Measurements from ENCODE around the gene RHOC. TPM values are rescaled to one million over a fixed set of nuclear protein-coding genes. Genes with fewer than 3 reads are reported as not detected.

The RHOC gene
- total RNA-seq, 2 experiments from 2014 or later = 34.2 to 34.7 TPM

- Mint-ChIP-seq H3K27me3 (no peaks in the 10 kb centered on the region), H3K4me1 (ENCODE audit: low read depth) (peaks cover 3% of the 10 kb centered on the region), H3K9me3 (no peaks in the 10 kb centered on the region), H3K27ac (no peak overlapping the region), H3K36me3 (ENCODE audit: low read depth) (peaks cover 9% of the 10 kb centered on the region), H3K4me3 (no peak overlapping the region)
- intact Hi-C loops (cut with micrococcal nuclease) = no loop called here
- no peak for DNase-seq
- TF ChIP-seq CTCF (IDR thresholded peaks at IDR 0.05) = no peak
- no peak for ATAC-seq
- ChIA-PET POLR2A (interaction anchor here (1.2 to 1.8 kb wide), 2 partner anchors 11 to 14 kb away, joined by 3 to 4 read pairs; partner anchors contain the start of gene MOV10), CTCF (no interaction called here)
Measured at GRCh38 chr1:112685913-112686312, 21.0 kb downstream of the RHOC start.

- Mint-ChIP-seq H3K36me3 (ENCODE audit: low read depth) (peaks cover 25% of the 10 kb centered on the region), H3K27ac (no peak overlapping the region), H3K4me3 (no peak overlapping the region), H3K9me3 (no peaks in the 10 kb centered on the region), H3K27me3 (no peaks in the 10 kb centered on the region), H3K4me1 (ENCODE audit: low read depth) (peaks cover 41% of the 10 kb centered on the region)
- ChIA-PET POLR2A (no interaction called here), CTCF (no interaction called here)
- DNase-seq = no peak
- TF ChIP-seq CTCF (IDR thresholded peaks at IDR 0.05) = no peak
- intact Hi-C loops (cut with micrococcal nuclease) = no loop called here
- ATAC-seq = no peak
Measured at GRCh38 chr1:112678605-112679004, 28.3 kb downstream of the RHOC start.

GRCh38 chr1:112677501-112677900, 29.4 kb downstream of the RHOC start:
- Mint-ChIP-seq H3K9me3 (no peaks in the 10 kb centered on the region), H3K36me3 (ENCODE audit: low read depth) (peaks cover 30% of the 10 kb centered on the region), H3K27me3 (no peaks in the 10 kb centered on the region), H3K27ac (no peak overlapping the region), H3K4me1 (ENCODE audit: low read depth) (peaks cover 49% of the 10 kb centered on the region), H3K4me3 (no peak overlapping the region)
- DNase-seq = no peak
- no peak for TF ChIP-seq CTCF (IDR thresholded peaks at IDR 0.05)
- no peak for ATAC-seq
- intact Hi-C loops (cut with micrococcal nuclease) = no loop called here
- ChIA-PET POLR2A (no interaction called here), CTCF (no interaction called here)

GRCh38 chr1:112676543-112676942, 30.4 kb downstream of the RHOC start:
- ATAC-seq (no peak), DNase-seq (no peak)
- Mint-ChIP-seq H3K9me3 (no peaks in the 10 kb centered on the region), H3K4me1 (ENCODE audit: low read depth) (peaks cover 52% of the 10 kb centered on the region), H3K36me3 (ENCODE audit: low read depth) (peaks cover 34% of the 10 kb centered on the region), H3K27me3 (no peaks in the 10 kb centered on the region), H3K27ac (no peak overlapping the region), H3K4me3 (peak overlapping the region; percentile 78)
- intact Hi-C loops (cut with micrococcal nuclease) = no loop called here
- TF ChIP-seq CTCF (IDR thresholded peaks at IDR 0.05) = no peak
- ChIA-PET CTCF (interaction anchor here (1.5 to 4.3 kb wide), 3 partner anchors 28 to 210 kb away, joined by 5 to 19 read pairs (median 7); no protein-coding TSS in a partner anchor), POLR2A (interaction anchor here (1.6 to 5.0 kb wide), 4 partner anchors 13 to 57 kb away, joined by 6 to 59 read pairs (median 46); partner anchors contain the start of genes CAPZA1 and ST7L)

- intact Hi-C loops (cut with micrococcal nuclease) = no loop called here
- TF ChIP-seq CTCF (IDR thresholded peaks at IDR 0.05) = no peak
- DNase-seq (no peak), ATAC-seq (no peak)
- POLR2A ChIA-PET = interaction anchor here (0.6 to 5.0 kb wide), 11 partner anchors 13 to 118 kb away, joined by 3 to 59 read pairs (median 6); partner anchors contain the start of genes CAPZA1, PPM1J and ST7L
- peak overlapping the region; percentile 78 for H3K4me3 Mint-ChIP-seq
- peaks cover 39% of the 10 kb centered on the region for H3K36me3 Mint-ChIP-seq (ENCODE audit: low read depth)
- no peaks in the 10 kb centered on the region for H3K27me3 Mint-ChIP-seq
- H3K9me3 Mint-ChIP-seq = no peaks in the 10 kb centered on the region
- H3K27ac Mint-ChIP-seq = peak overlapping the region; percentile 85
- CTCF ChIA-PET = interaction anchor here (0.6 to 4.3 kb wide), 9 partner anchors 29 to 210 kb away, joined by 3 to 19 read pairs (median 4); partner anchors contain the start of gene PPM1J
- H3K4me1 Mint-ChIP-seq (ENCODE audit: low read depth) = peaks cover 52% of the 10 kb centered on the region
Measured at GRCh38 chr1:112675728-112676381, 31.1 kb downstream of the RHOC start.

Data from activated CD8-positive, alpha-beta T cell treated with anti-CD3 and anti-CD28 coated beads for 36 hours (primary cell).